Putamen (tissue), 1 donor: ENCODE data around the gene EIF4G3.
"Not testable (repeated sequence)": the region's sequence is repeated elsewhere in the genome, so short reads cannot be mapped to it uniquely, and the experiment has no call there.

Source experiments
- DNase-seq: peaks from one replicate; pipeline ENCODE4 v3.0.0-alpha.2; 2016; ENCODE audit warnings: low spot score

The EIF4G3 gene

GRCh38 chr1:21153388-21153787 lies 23.3 kb downstream of the EIF4G3 start:
- no peak for DNase-seq

GRCh38 chr1:21152423-21153100 lies 24.1 kb downstream of the EIF4G3 start:
- DNase-seq: no peak

GRCh38 chr1:21149855-21150432 lies 26.8 kb downstream of the EIF4G3 start:
- peak; percentile 53 for DNase-seq

GRCh38 chr1:21149430-21149854 lies 27.3 kb downstream of the EIF4G3 start:
- peak; percentile 70 for DNase-seq

GRCh38 chr1:21143752-21144151 lies 32.9 kb downstream of the EIF4G3 start:
- no peak for DNase-seq

- no peak for DNase-seq
Measured at GRCh38 chr1:21143138-21143537, 33.6 kb downstream of the EIF4G3 start.

- DNase-seq: no peak
Measured at GRCh38 chr1:21141030-21141429, 35.7 kb downstream of the EIF4G3 start.

- no peak for DNase-seq
Measured at GRCh38 chr1:21139601-21140000, 37.1 kb downstream of the EIF4G3 start.

- DNase-seq: not testable (repeated sequence)
Measured at GRCh38 chr1:21136344-21136743, 40.4 kb downstream of the EIF4G3 start.

- DNase-seq: no peak
Measured at GRCh38 chr1:21131200-21131599, 45.5 kb downstream of the EIF4G3 start.

GRCh38 chr1:21129407-21129806 lies 47.3 kb downstream of the EIF4G3 start:
- DNase-seq: no peak

- no peak for DNase-seq
Measured at GRCh38 chr1:21126324-21126723, 50.4 kb downstream of the EIF4G3 start.

GRCh38 chr1:21124846-21125245 lies 51.9 kb downstream of the EIF4G3 start:
- DNase-seq: no peak

- no peak for DNase-seq
Measured at GRCh38 chr1:21123287-21123948, 53.3 kb downstream of the EIF4G3 start.

GRCh38 chr1:21121764-21122471 lies 54.8 kb downstream of the EIF4G3 start:
- no peak for DNase-seq

- no peak for DNase-seq
Measured at GRCh38 chr1:21118167-21118566, 58.5 kb downstream of the EIF4G3 start.

GRCh38 chr1:21117597-21118001 lies 59.1 kb downstream of the EIF4G3 start:
- peak; percentile 86 for DNase-seq

- no peak for DNase-seq
Measured at GRCh38 chr1:21117159-21117558, 59.5 kb downstream of the EIF4G3 start.

- no peak for DNase-seq
Measured at GRCh38 chr1:21115098-21115760, 61.5 kb downstream of the EIF4G3 start.

GRCh38 chr1:21114431-21114830 lies 62.3 kb downstream of the EIF4G3 start:
- DNase-seq: no peak

- no peak for DNase-seq
Measured at GRCh38 chr1:21110163-21110562, 66.5 kb downstream of the EIF4G3 start.

GRCh38 chr1:21106709-21107108 lies 70.0 kb downstream of the EIF4G3 start:
- no peak for DNase-seq
